ENCODE measurements around the gene EMD. TPM values are rescaled to one million over a fixed set of nuclear protein-coding genes. Genes with fewer than 3 reads are reported as not detected.
"Not testable (repeated sequence)": the region's sequence is repeated elsewhere in the genome, so short reads cannot be mapped to it uniquely, and the experiment has no call there.

EMD gene
- total RNA-seq, 1 experiment from 2014 or later, result 107 TPM

DNA sequence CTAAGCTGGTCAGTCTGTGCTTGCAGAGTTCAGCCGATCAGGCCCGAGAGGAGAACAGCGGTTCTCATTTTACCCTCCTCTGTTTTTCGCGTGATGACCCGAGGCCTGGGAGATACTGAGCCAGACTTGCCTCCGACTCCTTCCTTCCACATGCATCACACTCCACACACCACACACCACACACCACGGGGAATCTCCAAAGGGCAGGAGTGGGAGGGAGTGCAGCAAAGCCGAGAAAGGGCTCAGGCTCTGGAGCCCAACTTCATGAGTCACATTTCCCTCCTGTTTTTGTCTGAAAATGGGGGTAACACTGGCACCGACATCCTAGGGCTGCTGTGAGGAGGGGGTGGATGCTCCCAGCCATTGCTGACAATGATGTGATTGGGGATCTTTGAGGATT lies 44.6 kb upstream of the EMD start:
- DNase-seq (ENCODE audit: unreplicated experiment), result no peak
- CTCF ChIA-PET, result no interaction called here
- Mint-ChIP-seq H3K27me3 (ENCODE audit: insufficient read depth, unreplicated experiment) (peaks cover 61% of the 10 kb centered on the region), H3K4me1 (ENCODE audit: insufficient read depth, unreplicated experiment) (no peaks in the 10 kb centered on the region), H3K27ac (ENCODE audit: low read depth, unreplicated experiment) (no peak overlapping the region), H3K36me3 (ENCODE audit: insufficient read depth, unreplicated experiment) (no peaks in the 10 kb centered on the region), H3K4me3 (ENCODE audit: unreplicated experiment) (no peak overlapping the region), H3K9me3 (ENCODE audit: unreplicated experiment) (no peaks in the 10 kb centered on the region)
- intact Hi-C loops (cut with micrococcal nuclease), result no loop called here
- POLR2A ChIA-PET, result no interaction called here
- TF ChIP-seq, protein P1, sequence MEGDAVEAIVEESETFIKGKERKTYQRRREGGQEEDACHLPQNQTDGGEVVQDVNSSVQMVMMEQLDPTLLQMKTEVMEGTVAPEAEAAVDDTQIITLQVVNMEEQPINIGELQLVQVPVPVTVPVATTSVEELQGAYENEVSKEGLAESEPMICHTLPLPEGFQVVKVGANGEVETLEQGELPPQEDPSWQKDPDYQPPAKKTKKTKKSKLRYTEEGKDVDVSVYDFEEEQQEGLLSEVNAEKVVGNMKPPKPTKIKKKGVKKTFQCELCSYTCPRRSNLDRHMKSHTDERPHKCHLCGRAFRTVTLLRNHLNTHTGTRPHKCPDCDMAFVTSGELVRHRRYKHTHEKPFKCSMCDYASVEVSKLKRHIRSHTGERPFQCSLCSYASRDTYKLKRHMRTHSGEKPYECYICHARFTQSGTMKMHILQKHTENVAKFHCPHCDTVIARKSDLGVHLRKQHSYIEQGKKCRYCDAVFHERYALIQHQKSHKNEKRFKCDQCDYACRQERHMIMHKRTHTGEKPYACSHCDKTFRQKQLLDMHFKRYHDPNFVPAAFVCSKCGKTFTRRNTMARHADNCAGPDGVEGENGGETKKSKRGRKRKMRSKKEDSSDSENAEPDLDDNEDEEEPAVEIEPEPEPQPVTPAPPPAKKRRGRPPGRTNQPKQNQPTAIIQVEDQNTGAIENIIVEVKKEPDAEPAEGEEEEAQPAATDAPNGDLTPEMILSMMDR (IDR thresholded peaks at IDR 0.05; ENCODE audit: unreplicated experiment), result no peak
- no TSS peak for BruUV-seq (replicated peaks)

DNA sequence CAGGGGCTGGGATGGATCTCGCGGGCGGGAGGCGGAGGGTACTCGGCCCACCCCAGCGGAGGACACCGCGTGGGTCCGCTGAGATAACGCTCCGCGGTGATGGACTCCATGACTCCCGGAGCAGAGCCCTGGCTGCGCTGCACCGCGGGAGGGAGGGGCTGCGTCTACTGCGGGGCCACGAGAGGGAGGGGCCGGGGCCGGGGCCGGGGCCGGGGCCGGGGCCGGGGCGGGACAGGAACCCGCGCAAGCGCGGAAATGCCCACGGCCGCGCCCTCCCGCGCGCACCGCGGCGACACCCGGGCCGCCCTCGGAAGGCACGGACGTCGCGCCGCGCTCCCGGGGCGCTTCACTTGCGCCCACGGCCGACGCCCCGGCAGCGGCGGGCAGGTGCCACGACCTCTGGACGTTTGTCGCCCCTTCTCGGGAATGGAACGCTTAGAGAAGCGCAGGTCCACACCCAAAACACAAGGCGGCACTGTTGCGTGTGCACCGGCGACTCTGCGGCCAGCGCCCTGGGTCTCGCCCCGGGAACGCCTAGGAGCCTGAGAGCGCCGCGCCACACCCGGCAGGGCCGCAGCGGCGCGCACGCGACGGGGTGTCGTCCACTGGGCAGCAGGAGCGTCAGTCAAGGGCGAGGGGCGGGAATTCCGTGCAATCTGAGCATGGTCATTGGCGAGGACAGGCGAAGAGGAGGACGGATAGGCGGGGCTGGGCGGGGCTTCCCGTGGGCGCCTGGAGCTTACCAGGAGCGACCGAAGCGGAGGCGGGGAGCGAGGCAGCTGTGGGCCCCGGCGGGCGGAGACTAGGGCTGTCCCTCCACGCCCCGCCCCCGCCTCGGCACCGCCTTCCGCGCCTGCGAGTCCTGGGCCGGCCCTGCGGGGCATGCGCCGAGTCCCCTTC lies 37.4 kb upstream of the EMD start:
- H3K36me3 Mint-ChIP-seq (ENCODE audit: insufficient read depth, unreplicated experiment); H3K4me3 Mint-ChIP-seq (ENCODE audit: unreplicated experiment); H3K4me1 Mint-ChIP-seq (ENCODE audit: insufficient read depth, unreplicated experiment); DNase-seq (ENCODE audit: unreplicated experiment); H3K9me3 Mint-ChIP-seq (ENCODE audit: unreplicated experiment); intact Hi-C loops (cut with micrococcal nuclease); H3K27ac Mint-ChIP-seq (ENCODE audit: low read depth, unreplicated experiment); H3K27me3 Mint-ChIP-seq (ENCODE audit: insufficient read depth, unreplicated experiment); POLR2A ChIA-PET; BruUV-seq (replicated peaks); CTCF ChIA-PET: not testable (repeated sequence)

DNA sequence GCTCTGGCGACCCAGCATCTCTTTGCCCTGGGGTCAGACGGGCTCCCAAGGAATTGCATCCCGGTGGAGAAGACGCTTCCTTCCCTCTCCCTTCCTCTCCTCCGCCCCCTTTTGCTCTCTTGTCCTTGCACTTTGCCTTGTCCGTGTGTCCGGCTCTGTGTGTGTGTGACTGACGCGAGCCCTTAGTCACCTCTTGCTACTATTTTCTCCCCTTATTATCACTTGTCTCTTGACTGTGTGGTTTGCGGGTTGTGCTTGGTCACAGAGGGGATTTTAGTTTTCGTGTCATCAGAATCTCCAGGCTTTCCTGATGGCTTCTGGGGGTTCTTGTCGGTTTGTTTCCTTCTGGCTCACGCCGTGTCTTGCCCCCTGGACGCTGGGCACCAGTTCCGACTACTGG lies 36.0 kb upstream of the EMD start:
- H3K4me3 Mint-ChIP-seq (ENCODE audit: unreplicated experiment); BruUV-seq (replicated peaks); H3K27ac Mint-ChIP-seq (ENCODE audit: low read depth, unreplicated experiment); DNase-seq (ENCODE audit: unreplicated experiment); H3K9me3 Mint-ChIP-seq (ENCODE audit: unreplicated experiment); POLR2A ChIA-PET; H3K4me1 Mint-ChIP-seq (ENCODE audit: insufficient read depth, unreplicated experiment); CTCF ChIA-PET; intact Hi-C loops (cut with micrococcal nuclease); H3K27me3 Mint-ChIP-seq (ENCODE audit: insufficient read depth, unreplicated experiment): not testable (repeated sequence)
- peaks cover 13% of the 10 kb centered on the region for H3K36me3 Mint-ChIP-seq (ENCODE audit: insufficient read depth, unreplicated experiment)

DNA sequence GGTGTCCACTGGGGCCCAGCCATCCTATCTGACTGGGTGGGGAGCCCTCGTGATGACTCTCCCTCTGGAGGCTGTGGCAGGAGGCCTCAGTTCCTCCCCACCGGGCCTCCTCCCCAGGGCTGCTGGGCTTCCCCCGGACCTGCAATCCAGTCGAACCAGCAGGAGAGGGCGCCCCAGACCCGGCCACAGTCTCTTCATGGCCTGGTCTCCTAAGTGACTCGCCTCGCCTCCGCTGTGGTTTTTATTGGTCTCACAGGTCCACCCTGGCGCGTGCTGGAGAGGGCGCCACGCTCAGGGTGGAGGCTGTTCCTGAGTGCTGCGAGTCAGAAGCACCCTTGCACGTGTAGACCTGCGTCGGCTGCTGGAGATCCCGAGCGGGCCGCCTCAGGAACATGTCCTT lies 35.5 kb upstream of the EMD start:
- H3K27ac Mint-ChIP-seq (ENCODE audit: low read depth, unreplicated experiment); H3K4me3 Mint-ChIP-seq (ENCODE audit: unreplicated experiment); H3K4me1 Mint-ChIP-seq (ENCODE audit: insufficient read depth, unreplicated experiment); intact Hi-C loops (cut with micrococcal nuclease); POLR2A ChIA-PET; H3K27me3 Mint-ChIP-seq (ENCODE audit: insufficient read depth, unreplicated experiment); H3K9me3 Mint-ChIP-seq (ENCODE audit: unreplicated experiment); DNase-seq (ENCODE audit: unreplicated experiment); BruUV-seq (replicated peaks); CTCF ChIA-PET: not testable (repeated sequence)
- peaks cover 18% of the 10 kb centered on the region for H3K36me3 Mint-ChIP-seq (ENCODE audit: insufficient read depth, unreplicated experiment)

DNA sequence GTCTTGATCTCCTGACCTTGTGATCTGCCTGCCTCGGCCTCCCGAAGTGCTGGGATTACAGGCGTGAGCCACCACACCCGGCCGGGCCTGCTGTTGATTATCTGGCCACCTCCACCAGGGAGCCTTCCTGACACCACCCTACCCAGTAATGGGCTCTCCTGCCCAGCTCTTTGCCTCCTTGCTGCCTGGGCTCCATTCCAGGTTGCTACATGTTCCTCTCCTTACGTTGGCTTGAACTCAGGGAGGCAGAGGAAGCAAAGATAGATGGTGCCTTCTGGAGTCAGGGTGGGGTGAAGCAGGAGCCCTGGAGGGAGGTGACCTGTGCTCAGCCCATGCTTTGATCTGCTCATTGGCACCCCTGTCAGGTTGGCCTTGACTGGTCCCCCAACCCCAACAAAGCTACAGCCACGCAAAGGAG lies 31.0 kb upstream of the EMD start:
- BruUV-seq (replicated peaks), result no TSS peak
- TF ChIP-seq, protein P1 (IDR thresholded peaks at IDR 0.05; ENCODE audit: unreplicated experiment), result no peak
- ChIA-PET POLR2A (no interaction called here), CTCF (interaction anchor here (0.6 kb wide), 1 partner anchor 197 kb away, joined by 3 read pairs; no protein-coding TSS in a partner anchor)
- Mint-ChIP-seq H3K36me3 (ENCODE audit: insufficient read depth, unreplicated experiment) (peaks cover 50% of the 10 kb centered on the region), H3K4me3 (ENCODE audit: unreplicated experiment) (no peak overlapping the region), H3K27me3 (ENCODE audit: insufficient read depth, unreplicated experiment) (no peaks in the 10 kb centered on the region), H3K27ac (ENCODE audit: low read depth, unreplicated experiment) (no peak overlapping the region), H3K4me1 (ENCODE audit: insufficient read depth, unreplicated experiment) (no peaks in the 10 kb centered on the region), H3K9me3 (ENCODE audit: unreplicated experiment) (no peaks in the 10 kb centered on the region)
- DNase-seq (ENCODE audit: unreplicated experiment), result peak; percentile 31
- intact Hi-C loops (cut with micrococcal nuclease), result no loop called here

All from MCF 10A (cell line).